KMS-11 (cell line): ENCODE data around the gene ARPC1A.

ENCODE experiments used
- H2AFZ ChIP-seq: fragments of 200-600 bp; sonication (generic); 2 replicates; pipeline ENCODE4 v1.6.1; 2016; ENCODE audit warnings: antibody characterized with exemption, mixed run types, low read depth
- H3K27ac ChIP-seq: fragments of 200-600 bp; sonication (generic); 2 replicates; pipeline ENCODE4 v1.6.1; 2016; ENCODE audit warnings: mild to moderate bottlenecking, mixed run types
- H3K27me3 ChIP-seq: fragments of 200-600 bp; sonication (generic); 2 replicates; pipeline ENCODE4 v1.6.1; 2017; ENCODE audit warnings: mild to moderate bottlenecking, low read depth, mixed run types, moderate library complexity; ENCODE audit not compliant: insufficient read depth
- H3K36me3 ChIP-seq: fragments of 200-600 bp; sonication (generic); 2 replicates; pipeline ENCODE4 v1.6.1; 2017; ENCODE audit warnings: mild to moderate bottlenecking, mixed run types; ENCODE audit not compliant: insufficient read depth
- H3K4me1 ChIP-seq: fragments of 200-600 bp; sonication (generic); 2 replicates; pipeline ENCODE4 v1.6.1; 2016; ENCODE audit warnings: mild to moderate bottlenecking, low read depth, mixed run types; ENCODE audit not compliant: poor library complexity, severe bottlenecking
- H3K4me2 ChIP-seq: fragments of 200-600 bp; sonication (generic); 2 replicates; pipeline ENCODE4 v1.7.0; 2016; ENCODE audit warnings: mild to moderate bottlenecking, mixed run types
- H3K4me3 ChIP-seq: fragments of 200-600 bp; sonication (generic); IDR thresholded peaks from 2 replicates; pipeline ENCODE4 v1.6.1; 2017; ENCODE audit warnings: low read depth, low read length, mixed read lengths; ENCODE audit not compliant: insufficient read depth
- H3K79me2 ChIP-seq: fragments of 200-600 bp; sonication (generic); 2 replicates; pipeline ENCODE4 v1.6.1; 2016; ENCODE audit warnings: low read depth, mixed run types; ENCODE audit not compliant: insufficient read depth
- H3K9ac ChIP-seq: fragments of 200-600 bp; sonication (generic); 2 replicates; pipeline ENCODE4 v1.6.1; 2016; ENCODE audit warnings: mild to moderate bottlenecking, mixed run types
- H4K20me1 ChIP-seq: fragments of 200-600 bp; sonication (generic); 2 replicates; pipeline ENCODE4 v1.6.1; 2016; ENCODE audit warnings: mild to moderate bottlenecking, mixed run types; ENCODE audit not compliant: insufficient read depth
- CTCF ChIP-seq: fragments of 200-600 bp; sonication (generic); conservative IDR thresholded peaks from 2 replicates; pipeline ENCODE4 v1.6.1; 2017; ENCODE audit warnings: low read depth, mild to moderate bottlenecking, antibody characterized with exemption, low read length, moderate library complexity, mixed read lengths

Gene ARPC1A

GRCh38 chr7:99395616-99396327, 70.1 kb downstream of the ARPC1A start:
- no peaks in the 10 kb centered on the region for H3K36me3 ChIP-seq
- H4K20me1 ChIP-seq = 0 out of 2 replicates have a peak, but pooled peaks cover 3% of the 10 kb centered on the region
- no peak overlapping the region for H3K4me3 ChIP-seq
- H3K4me2 ChIP-seq = no peak overlapping the region
- H3K27ac ChIP-seq = no peak overlapping the region
- H2AFZ ChIP-seq = no peak overlapping the region
- no peak for TF ChIP-seq CTCF
- H3K27me3 ChIP-seq = no peaks in the 10 kb centered on the region
- peaks cover 23% of the 10 kb centered on the region for H3K4me1 ChIP-seq
- no peak overlapping the region for H3K9ac ChIP-seq
- no peaks in the 10 kb centered on the region; the same call in 1 of the 2 replicates for H3K79me2 ChIP-seq

- no peak for TF ChIP-seq CTCF
- no peak overlapping the region for H3K4me3 ChIP-seq
- H3K27ac ChIP-seq = no peak overlapping the region
- H3K4me1 ChIP-seq = peaks cover 20% of the 10 kb centered on the region
- no peak overlapping the region for H3K4me2 ChIP-seq
- 0 out of 2 replicates have a peak, but pooled peaks cover 3% of the 10 kb centered on the region for H4K20me1 ChIP-seq
- no peaks in the 10 kb centered on the region; the same call in 1 of the 2 replicates for H3K79me2 ChIP-seq
- H3K36me3 ChIP-seq = peaks cover 7% of the 10 kb centered on the region; the same call in 1 of the 2 replicates
- H3K9ac ChIP-seq = no peak overlapping the region
- no peak overlapping the region for H2AFZ ChIP-seq
- H3K27me3 ChIP-seq = no peaks in the 10 kb centered on the region
Measured at GRCh38 chr7:99396418-99397296, 71.0 kb downstream of the ARPC1A start.

- Histone ChIP-seq H2AFZ (no peak overlapping the region), H3K4me3 (no peak overlapping the region), H4K20me1 (0 out of 2 replicates have a peak, but pooled peaks cover 3% of the 10 kb centered on the region), H3K79me2 (no peaks in the 10 kb centered on the region; the same call in 1 of the 2 replicates), H3K4me1 (peaks cover 12% of the 10 kb centered on the region), H3K27ac (no peak overlapping the region; the same call in 1 of the 2 replicates), H3K9ac (no peak overlapping the region), H3K27me3 (no peaks in the 10 kb centered on the region), H3K4me2 (no peak overlapping the region), H3K36me3 (peaks cover 8% of the 10 kb centered on the region; the same call in 1 of the 2 replicates)
- TF ChIP-seq CTCF = no peak
Measured at GRCh38 chr7:99397297-99397983, 71.7 kb downstream of the ARPC1A start.

- Histone ChIP-seq H3K4me2 (no peak overlapping the region), H4K20me1 (0 out of 2 replicates have a peak, but pooled peaks cover 3% of the 10 kb centered on the region), H3K9ac (no peak overlapping the region), H3K27me3 (no peaks in the 10 kb centered on the region), H3K36me3 (peaks cover 8% of the 10 kb centered on the region; the same call in 1 of the 2 replicates), H2AFZ (no peak overlapping the region), H3K4me3 (no peak overlapping the region), H3K4me1 (no peaks in the 10 kb centered on the region), H3K27ac (no peak overlapping the region; the same call in 1 of the 2 replicates), H3K79me2 (peaks cover 4% of the 10 kb centered on the region; the same call in 1 of the 2 replicates)
- no peak for TF ChIP-seq CTCF
Measured at GRCh38 chr7:99398891-99399445, 73.3 kb downstream of the ARPC1A start.
